ENCODE data around the gene JDP2.

DNA sequence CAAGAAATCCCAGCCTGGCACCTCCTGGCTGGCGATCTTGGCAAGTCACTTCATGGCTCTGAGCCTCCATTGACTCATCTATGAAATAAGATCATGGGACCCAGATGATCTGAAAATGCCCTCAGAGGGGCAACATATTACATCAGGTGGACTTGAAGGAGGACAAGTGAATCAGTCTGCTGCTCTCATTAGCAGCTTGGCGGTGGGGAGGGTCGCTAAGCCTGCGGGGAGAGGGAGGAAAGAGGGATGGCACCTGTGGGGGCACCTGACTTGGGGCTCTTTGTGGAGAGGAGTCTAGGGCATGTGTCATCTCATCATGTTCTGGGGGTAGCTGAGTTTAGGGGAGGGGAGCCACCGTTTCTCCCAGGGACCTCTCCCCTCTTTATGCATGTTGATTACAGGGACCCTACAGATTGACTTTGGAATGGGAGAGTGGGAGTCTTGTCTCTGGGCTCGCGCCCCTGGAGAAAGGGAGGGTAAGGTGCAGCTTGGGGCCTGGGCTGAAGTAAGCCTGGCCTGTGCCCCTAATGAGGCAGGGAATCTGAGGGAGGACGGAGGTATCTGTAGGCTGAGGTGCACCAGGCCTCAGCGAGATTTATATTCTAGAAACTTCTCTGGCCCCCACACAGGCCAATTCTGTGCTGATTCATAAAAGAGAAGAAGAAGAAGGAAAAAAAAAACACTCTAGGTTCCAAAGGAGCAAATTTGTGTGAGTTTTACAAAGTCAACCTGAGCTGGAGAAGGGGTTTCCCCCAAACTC is 65.2 kb downstream of the JDP2 start:
- no peak for TF ChIP-seq EZH2phosphoT487 (conservative IDR thresholded peaks at IDR 0.05; ENCODE audit: low read length)
- TF ChIP-seq, protein P1, sequence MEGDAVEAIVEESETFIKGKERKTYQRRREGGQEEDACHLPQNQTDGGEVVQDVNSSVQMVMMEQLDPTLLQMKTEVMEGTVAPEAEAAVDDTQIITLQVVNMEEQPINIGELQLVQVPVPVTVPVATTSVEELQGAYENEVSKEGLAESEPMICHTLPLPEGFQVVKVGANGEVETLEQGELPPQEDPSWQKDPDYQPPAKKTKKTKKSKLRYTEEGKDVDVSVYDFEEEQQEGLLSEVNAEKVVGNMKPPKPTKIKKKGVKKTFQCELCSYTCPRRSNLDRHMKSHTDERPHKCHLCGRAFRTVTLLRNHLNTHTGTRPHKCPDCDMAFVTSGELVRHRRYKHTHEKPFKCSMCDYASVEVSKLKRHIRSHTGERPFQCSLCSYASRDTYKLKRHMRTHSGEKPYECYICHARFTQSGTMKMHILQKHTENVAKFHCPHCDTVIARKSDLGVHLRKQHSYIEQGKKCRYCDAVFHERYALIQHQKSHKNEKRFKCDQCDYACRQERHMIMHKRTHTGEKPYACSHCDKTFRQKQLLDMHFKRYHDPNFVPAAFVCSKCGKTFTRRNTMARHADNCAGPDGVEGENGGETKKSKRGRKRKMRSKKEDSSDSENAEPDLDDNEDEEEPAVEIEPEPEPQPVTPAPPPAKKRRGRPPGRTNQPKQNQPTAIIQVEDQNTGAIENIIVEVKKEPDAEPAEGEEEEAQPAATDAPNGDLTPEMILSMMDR (IDR thresholded peaks at IDR 0.05; ENCODE audit: insufficient read depth, low read length, poor library complexity, severe bottlenecking): no peak

All from SU-DHL-6 (cell line).